Vein endothelial cell (primary cell): ENCODE results near the gene RRAGB. TPM values are rescaled to one million over a fixed set of nuclear protein-coding genes. Genes with fewer than 3 reads are reported as not detected.

Experiments
- total RNA-seq: library from RNA; depleted of rRNA; stranded (reverse); fragments of >200 nt; gene quantifications from 2 replicates; pipeline ENCODE4 v1.2.3, GENCODE V29; 2012

Gene RRAGB
- 20.6 and 23.1 TPM in 2 replicates for total RNA-seq

DNA sequence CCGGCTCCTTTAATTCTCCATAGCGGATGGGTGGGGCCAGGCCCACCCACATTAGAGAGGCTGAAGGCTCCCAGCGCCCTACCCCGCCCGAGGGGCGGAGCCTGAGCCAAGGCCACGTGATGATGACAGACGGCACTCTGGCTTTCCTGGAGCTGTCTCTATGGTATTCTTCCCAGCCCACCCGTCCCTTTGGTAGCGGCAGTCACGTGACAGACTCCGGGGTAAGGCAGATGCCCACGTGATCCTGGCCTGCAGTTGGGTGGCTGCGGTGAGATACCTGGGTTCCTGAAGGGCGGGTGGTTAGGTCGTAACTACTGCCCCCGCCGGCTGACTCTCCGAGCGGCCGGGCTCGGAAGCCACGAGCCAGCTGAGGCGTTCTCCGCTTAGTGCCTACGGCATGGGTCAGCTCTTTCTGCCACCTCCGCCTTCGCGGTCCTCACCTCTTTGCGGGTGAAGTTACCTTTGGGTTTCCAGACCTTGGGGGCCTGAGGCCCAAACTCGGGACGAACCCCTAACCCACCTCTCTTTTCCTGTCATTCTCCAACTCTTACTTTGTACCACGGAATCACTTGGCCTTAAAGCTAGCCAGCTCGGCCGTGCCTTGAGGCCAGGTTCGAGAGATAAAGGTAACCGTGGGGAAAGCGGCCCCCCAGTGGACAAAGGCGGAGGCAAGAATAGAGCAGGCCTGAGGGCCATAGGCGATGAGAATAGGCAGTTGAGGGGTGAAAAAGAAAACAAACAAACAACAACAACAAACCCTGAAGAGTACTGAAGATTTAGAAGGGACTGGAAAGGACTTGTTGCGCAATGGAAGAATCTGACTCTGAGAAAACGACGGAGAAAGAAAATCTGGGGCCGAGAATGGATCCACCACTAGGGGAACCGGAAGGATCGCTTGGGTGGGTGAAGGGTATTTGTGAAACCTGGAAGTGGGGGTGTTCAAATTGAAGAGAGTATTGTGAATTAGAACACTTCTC, at the start of gene RRAGB:
Gene RRAGB (plus strand): TSS at position 229 of the 977 bp plus-strand sequence. CDS start 579 bp downstream, at position 808.

Other genes with a start within 250 kb of the RRAGB start
- gene USP51, start 227.9 kb upstream of the RRAGB start, total RNA-seq, result 1.7 and 2.0 TPM in 2 replicates
- gene FOXR2, start 94.3 kb upstream of the RRAGB start, total RNA-seq, result not detected in 2 replicates